Measurements from ENCODE around the gene PTP4A2.
"Not testable (repeated sequence)": the region's sequence is repeated elsewhere in the genome, so short reads cannot be mapped to it uniquely, and the experiment has no call there.

PTP4A2 gene

GRCh38 chr1:31930836-31931592 lies 7.2 kb downstream of the PTP4A2 start:
- no peak for DNase-seq (ENCODE audit: low read depth, low spot score)
- H3K4me3 ChIP-seq (ENCODE audit: low read length), result peak overlapping the region; percentile 37

GRCh38 chr1:31927661-31927980 lies 10.5 kb downstream of the PTP4A2 start:
- DNase-seq (ENCODE audit: low read depth, low spot score), result no peak
- H3K4me3 ChIP-seq (ENCODE audit: low read length), result peak overlapping the region; percentile 38

GRCh38 chr1:31926853-31927660 lies 11.1 kb downstream of the PTP4A2 start:
- H3K4me3 ChIP-seq (ENCODE audit: low read length), result peak overlapping the region; percentile 38
- no peak for DNase-seq (ENCODE audit: low read depth, low spot score)

- H3K4me3 ChIP-seq (ENCODE audit: low read length), result peak overlapping the region; percentile 38
Measured at GRCh38 chr1:31926252-31926651, 11.9 kb downstream of the PTP4A2 start.

GRCh38 chr1:31925824-31926223 lies 12.3 kb downstream of the PTP4A2 start:
- H3K4me3 ChIP-seq (ENCODE audit: low read length), result peak overlapping the region; percentile 38
- not testable (repeated sequence) for DNase-seq (ENCODE audit: low read depth, low spot score)

More at GRCh38 chr1:31926252-31926651, 11.9 kb downstream of the PTP4A2 start:
- DNase-seq (ENCODE audit: low read depth, low spot score), result no peak

GRCh38 chr1:31924839-31925238 lies 13.3 kb downstream of the PTP4A2 start:
- DNase-seq (ENCODE audit: low read depth, low spot score), result no peak
- peak overlapping the region; percentile 38 for H3K4me3 ChIP-seq (ENCODE audit: low read length)

- no peak for DNase-seq (ENCODE audit: low read depth, low spot score)
- H3K4me3 ChIP-seq (ENCODE audit: low read length), result peak overlapping the region; percentile 15
Measured at GRCh38 chr1:31923901-31924535, 14.2 kb downstream of the PTP4A2 start.

- DNase-seq (ENCODE audit: low read depth, low spot score), result no peak
- no peak overlapping the region for H3K4me3 ChIP-seq (ENCODE audit: low read length)
Measured at GRCh38 chr1:31920956-31921355, 17.2 kb downstream of the PTP4A2 start.

GRCh38 chr1:31919591-31919990 lies 18.6 kb downstream of the PTP4A2 start:
- no peak overlapping the region for H3K4me3 ChIP-seq (ENCODE audit: low read length)
- no peak for DNase-seq (ENCODE audit: low read depth, low spot score)

- no peak overlapping the region for H3K4me3 ChIP-seq (ENCODE audit: low read length)
- DNase-seq (ENCODE audit: low read depth, low spot score), result no peak
Measured at GRCh38 chr1:31915438-31915837, 22.7 kb downstream of the PTP4A2 start.

GRCh38 chr1:31913968-31914367 lies 24.2 kb downstream of the PTP4A2 start:
- no peak for DNase-seq (ENCODE audit: low read depth, low spot score)
- H3K4me3 ChIP-seq (ENCODE audit: low read length), result no peak overlapping the region

- DNase-seq (ENCODE audit: low read depth, low spot score), result no peak
- no peak overlapping the region for H3K4me3 ChIP-seq (ENCODE audit: low read length)
Measured at GRCh38 chr1:31912839-31913239, 25.3 kb downstream of the PTP4A2 start.

GRCh38 chr1:31911994-31912780 lies 26.0 kb downstream of the PTP4A2 start:
- H3K4me3 ChIP-seq (ENCODE audit: low read length), result no peak overlapping the region
- DNase-seq (ENCODE audit: low read depth, low spot score), result no peak

GRCh38 chr1:31910933-31911332 lies 27.2 kb downstream of the PTP4A2 start:
- DNase-seq (ENCODE audit: low read depth, low spot score), result no peak
- no peak overlapping the region for H3K4me3 ChIP-seq (ENCODE audit: low read length)

- no peak for DNase-seq (ENCODE audit: low read depth, low spot score)
- H3K4me3 ChIP-seq (ENCODE audit: low read length), result no peak overlapping the region
Measured at GRCh38 chr1:31909691-31910090, 28.5 kb downstream of the PTP4A2 start.

GRCh38 chr1:31906557-31906956 lies 31.6 kb downstream of the PTP4A2 start:
- H3K4me3 ChIP-seq (ENCODE audit: low read length), result no peak overlapping the region
- no peak for DNase-seq (ENCODE audit: low read depth, low spot score)

GRCh38 chr1:31905681-31906080 lies 32.5 kb downstream of the PTP4A2 start:
- no peak overlapping the region for H3K4me3 ChIP-seq (ENCODE audit: low read length)
- no peak for DNase-seq (ENCODE audit: low read depth, low spot score)

- no peak for DNase-seq (ENCODE audit: low read depth, low spot score)
- H3K4me3 ChIP-seq (ENCODE audit: low read length), result no peak overlapping the region
Measured at GRCh38 chr1:31905093-31905509, 33.1 kb downstream of the PTP4A2 start.

- DNase-seq (ENCODE audit: low read depth, low spot score), result no peak
- no peak overlapping the region for H3K4me3 ChIP-seq (ENCODE audit: low read length)
Measured at GRCh38 chr1:31904339-31905092, 33.7 kb downstream of the PTP4A2 start.
